Tibial artery (tissue), 4 donors: ENCODE data around the gene CDK6.

ENCODE experiments used
- DNase-seq, 2 donors: peaks; one replicate each; pipeline ENCODE4 v3.0.0-alpha.2; 2019
- H3K27ac ChIP-seq, 2 donors: fragments of 200-600 bp; sonication (generic) in 1 of 2; 1 replicate in 1 of 2; 2 replicates in 1 of 2; pipeline ENCODE4 v1.5.1; 2018 to 2019; ENCODE audit warnings: mild to moderate bottlenecking in 1 of 2
- H3K27me3 ChIP-seq, 2 donors: fragments of 200-600 bp; sonication (generic) in 1 of 2; one replicate each; pipeline versions ENCODE4 v1.5.1 to v1.6.0; 2016 to 2019
- H3K36me3 ChIP-seq, 3 donors: fragments of 200-600 bp; sonication (generic) in 2 of 3; one replicate each; pipeline ENCODE4 v1.5.1; 2016 to 2019; ENCODE audit warnings: mild to moderate bottlenecking in 2 of 3
- H3K4me1 ChIP-seq, 4 donors: fragments of 200-600 bp; sonication (generic) in 2 of 4; 1 replicate in 3 of 4; 2 replicates in 1 of 4; pipeline ENCODE4 v1.5.1; 2016 to 2019
- H3K4me3 ChIP-seq, 2 donors: fragments of 200-600 bp; sonication (generic) in 1 of 2; 1 replicate in 1 of 2; 2 replicates in 1 of 2; pipeline ENCODE4 v1.5.1; 2018 to 2019; ENCODE audit warnings: mild to moderate bottlenecking in 2 of 2
- H3K9me3 ChIP-seq, 3 donors: fragments of 200-600 bp; sonication (generic) in 1 of 3; one replicate each; pipeline ENCODE4 v1.5.1; 2016 to 2019
- CTCF ChIP-seq, 2 experiments: fragments of 200-600 bp in 1 of 2; fragments of 450-650 bp in 1 of 2; IDR thresholded peaks; one replicate each; pipeline ENCODE4 v1.5.1; 2017 to 2019; ENCODE audit warnings: antibody characterized with exemption in 2 of 2, mild to moderate bottlenecking in 1 of 2, moderate library complexity in 1 of 2
- intact Hi-C: fragments of 100-400 bp; cut with DNase I; formaldehyde crosslinking; loops from one replicate; pipeline ENCODE4 v1.15.0; 2023; ENCODE audit warnings: low total_unique reads

CDK6 gene

GRCh38 chr7:92782855-92783254 lies 53.5 kb downstream of the CDK6 start:
- peaks cover 0 to 85% (median 26%) of the 10 kb centered on the region in 4 donors for H3K4me1 ChIP-seq
- H3K36me3 ChIP-seq = no peaks in the 10 kb centered on the region
- intact Hi-C loops = no loop called here
- H3K27ac ChIP-seq = peak overlapping the region in 1 of 2 donors; percentile 11
- no peaks in the 10 kb centered on the region for H3K27me3 ChIP-seq
- H3K9me3 ChIP-seq = no peaks in the 10 kb centered on the region
- TF ChIP-seq CTCF (IDR thresholded peaks at IDR 0.05) = no peak
- H3K4me3 ChIP-seq = no peak overlapping the region
- DNase-seq = no peak

- H3K27ac ChIP-seq = no peak overlapping the region
- intact Hi-C loops = no loop called here
These were observed 54.1 kb downstream of the CDK6 start for GRCh38 chr7:92782236-92782635.

GRCh38 chr7:92781117-92781720 lies 55.2 kb downstream of the CDK6 start:
- Histone ChIP-seq H3K27me3 (no peaks in the 10 kb centered on the region), H3K36me3 (no peaks in the 10 kb centered on the region), H3K9me3 (no peaks in the 10 kb centered on the region), H3K4me1 (peaks cover 0 to 77% (median 25%) of the 10 kb centered on the region in 4 donors), H3K4me3 (no peak overlapping the region), H3K27ac (no peak overlapping the region)
- intact Hi-C loops = no loop called here
- no peak for TF ChIP-seq CTCF (IDR thresholded peaks at IDR 0.05)
- no peak for DNase-seq

More at GRCh38 chr7:92782236-92782635, 54.1 kb downstream of the CDK6 start:
- H3K4me1 ChIP-seq = peaks cover 0 to 85% (median 26%) of the 10 kb centered on the region in 4 donors
- H3K27me3 ChIP-seq = no peaks in the 10 kb centered on the region
- TF ChIP-seq CTCF (IDR thresholded peaks at IDR 0.05) = no peak
- H3K36me3 ChIP-seq = no peaks in the 10 kb centered on the region
- no peaks in the 10 kb centered on the region for H3K9me3 ChIP-seq
- no peak overlapping the region for H3K4me3 ChIP-seq
- DNase-seq = no peak

- H3K36me3 ChIP-seq = no peaks in the 10 kb centered on the region
- no peaks in the 10 kb centered on the region for H3K9me3 ChIP-seq
- no peak overlapping the region for H3K4me3 ChIP-seq
- TF ChIP-seq CTCF (IDR thresholded peaks at IDR 0.05) = no peak
- peak; percentile 74 to 75 for DNase-seq
- intact Hi-C loops = no loop called here
- no peaks in the 10 kb centered on the region for H3K27me3 ChIP-seq
- H3K27ac ChIP-seq = no peak overlapping the region
- peaks cover 0 to 59% (median 15%) of the 10 kb centered on the region in 4 donors for H3K4me1 ChIP-seq
These were observed 57.4 kb downstream of the CDK6 start for GRCh38 chr7:92778972-92779371.

- intact Hi-C loops = no loop called here
- Histone ChIP-seq H3K9me3 (no peaks in the 10 kb centered on the region), H3K4me3 (no peak overlapping the region), H3K27ac (no peak overlapping the region), H3K27me3 (no peaks in the 10 kb centered on the region), H3K36me3 (peaks cover 0 to 5% (median 0%) of the 10 kb centered on the region in 3 donors), H3K4me1 (peaks cover 0 to 51% (median 15%) of the 10 kb centered on the region in 4 donors)
- no peak for TF ChIP-seq CTCF (IDR thresholded peaks at IDR 0.05)
- DNase-seq = no peak
These were observed 58.4 kb downstream of the CDK6 start for GRCh38 chr7:92777993-92778392.
